ENCODE data around the gene TRDN.

- TF ChIP-seq ZNF274 (IDR thresholded peaks at IDR 0.05; ENCODE audit: low read depth, low read length) (no peak), YY1 (IDR thresholded peaks at IDR 0.05; ENCODE audit: insufficient read depth, insufficient read length) (no peak), SUZ12 (IDR thresholded peaks at IDR 0.05; ENCODE audit: extremely low read depth, insufficient read depth, insufficient read length) (no peak)
These were observed 102.7 kb downstream of the TRDN start for GRCh38 chr6:123533862-123534648.

All from NT2/D1 (cell line).